Retina (tissue), 1 donor: ENCODE measurements around the gene COL24A1.
"Not testable (repeated sequence)": the region's sequence is repeated elsewhere in the genome, so short reads cannot be mapped to it uniquely, and the experiment has no call there.

Source experiments
- DNase-seq: peaks from one replicate; pipeline ENCODE4 v3.0.0-alpha.2; 2016

The COL24A1 gene

GRCh38 chr1:85983316-85983715 is 173.3 kb downstream of the COL24A1 start:
- DNase-seq = no peak

- DNase-seq = no peak
Observed at GRCh38 chr1:85976516-85977205, 179.9 kb downstream of the COL24A1 start.

GRCh38 chr1:85975912-85976371 is 180.6 kb downstream of the COL24A1 start:
- DNase-seq = no peak

GRCh38 chr1:85962457-85962856 is 194.1 kb downstream of the COL24A1 start:
- DNase-seq = no peak

GRCh38 chr1:85957760-85958159 is 198.8 kb downstream of the COL24A1 start:
- no peak for DNase-seq

GRCh38 chr1:85955218-85955617 is 201.4 kb downstream of the COL24A1 start:
- DNase-seq = not testable (repeated sequence)

GRCh38 chr1:85952460-85952859 is 204.1 kb downstream of the COL24A1 start:
- DNase-seq = no peak

- no peak for DNase-seq
Observed at GRCh38 chr1:85947186-85947585, 209.4 kb downstream of the COL24A1 start.

GRCh38 chr1:85943945-85944344 is 212.6 kb downstream of the COL24A1 start:
- DNase-seq = no peak

GRCh38 chr1:85943526-85943925 is 213.0 kb downstream of the COL24A1 start:
- DNase-seq = no peak

- no peak for DNase-seq
Observed at GRCh38 chr1:85940656-85941306, 215.8 kb downstream of the COL24A1 start.

GRCh38 chr1:85938829-85939228 is 217.7 kb downstream of the COL24A1 start:
- no peak for DNase-seq

GRCh38 chr1:85936470-85936869 is 220.1 kb downstream of the COL24A1 start:
- DNase-seq = no peak

GRCh38 chr1:85936057-85936456 is 220.5 kb downstream of the COL24A1 start:
- DNase-seq = no peak

- no peak for DNase-seq
Observed at GRCh38 chr1:85935234-85935633, 221.3 kb downstream of the COL24A1 start.

- no peak for DNase-seq
Observed at GRCh38 chr1:85934516-85934915, 222.1 kb downstream of the COL24A1 start.

GRCh38 chr1:85933961-85934360 is 222.6 kb downstream of the COL24A1 start:
- DNase-seq = no peak

- no peak for DNase-seq
Observed at GRCh38 chr1:85911742-85912141, 244.8 kb downstream of the COL24A1 start.

GRCh38 chr1:85900921-85901320 is 255.7 kb downstream of the COL24A1 start:
- DNase-seq = no peak

GRCh38 chr1:85898861-85899260 is 257.7 kb downstream of the COL24A1 start:
- DNase-seq = no peak

- no peak for DNase-seq
Observed at GRCh38 chr1:85894651-85895050, 261.9 kb downstream of the COL24A1 start.

- no peak for DNase-seq
Observed at GRCh38 chr1:85892366-85892765, 264.2 kb downstream of the COL24A1 start.

- no peak for DNase-seq
Observed at GRCh38 chr1:85889870-85890269, 266.7 kb downstream of the COL24A1 start.

GRCh38 chr1:85888921-85889320 is 267.7 kb downstream of the COL24A1 start:
- no peak for DNase-seq
